ENCODE measurements around the gene TBC1D5.

GRCh38 chr3:17783426-17783825, 41.0 kb upstream of the TBC1D5 start:
- TF ChIP-seq ISL1 (CRISPR knock-in tag; IDR thresholded peaks at IDR 0.05) (no peak), ARNTL (CRISPR knock-in tag; IDR thresholded peaks at IDR 0.05; ENCODE audit: borderline replicate concordance, low read depth) (no peak), ZC3H10 (CRISPR knock-in tag; IDR thresholded peaks at IDR 0.05) (no peak), RARB (CRISPR knock-in tag; IDR thresholded peaks at IDR 0.05) (no peak), ZFP3 (CRISPR knock-in tag; IDR thresholded peaks at IDR 0.05) (no peak), ZNF8 (CRISPR knock-in tag; IDR thresholded peaks at IDR 0.05) (no peak), CREB5 (CRISPR knock-in tag; IDR thresholded peaks at IDR 0.05; ENCODE audit: low read depth) (no peak), ESRRG (CRISPR knock-in tag; IDR thresholded peaks at IDR 0.05) (no peak), OSR1 (CRISPR knock-in tag; IDR thresholded peaks at IDR 0.05) (no peak), TOX (CRISPR knock-in tag; IDR thresholded peaks at IDR 0.05; ENCODE audit: borderline replicate concordance) (no peak)

Data from SK-N-SH treated with all-trans-retinoic acid at 6 μM for 48 hours (cell line).